ENCODE measurements around the gene CPA4.

The CPA4 gene

GRCh38 chr7:130345136-130345535 lies 52.2 kb downstream of the CPA4 start:
- Histone ChIP-seq H3K79me2 (ENCODE audit: control insufficient read depth, insufficient read depth, low read length, unreplicated experiment) (no peaks in the 10 kb centered on the region), H3K27ac (ENCODE audit: low read depth, low read length) (no peak overlapping the region), H3K4me1 (ENCODE audit: control insufficient read depth, insufficient read depth, low read length, unreplicated experiment) (peaks cover 5% of the 10 kb centered on the region), H3K27me3 (ENCODE audit: insufficient read depth, low read length) (no peaks in the 10 kb centered on the region), H3K36me3 (ENCODE audit: insufficient read depth, low read length) (no peaks in the 10 kb centered on the region), H3K4me3 (ENCODE audit: low read depth, low read length) (peak overlapping the region; percentile 57), H2AFZ (ENCODE audit: low read length, unreplicated experiment) (peak overlapping the region; percentile 66)

DNA sequence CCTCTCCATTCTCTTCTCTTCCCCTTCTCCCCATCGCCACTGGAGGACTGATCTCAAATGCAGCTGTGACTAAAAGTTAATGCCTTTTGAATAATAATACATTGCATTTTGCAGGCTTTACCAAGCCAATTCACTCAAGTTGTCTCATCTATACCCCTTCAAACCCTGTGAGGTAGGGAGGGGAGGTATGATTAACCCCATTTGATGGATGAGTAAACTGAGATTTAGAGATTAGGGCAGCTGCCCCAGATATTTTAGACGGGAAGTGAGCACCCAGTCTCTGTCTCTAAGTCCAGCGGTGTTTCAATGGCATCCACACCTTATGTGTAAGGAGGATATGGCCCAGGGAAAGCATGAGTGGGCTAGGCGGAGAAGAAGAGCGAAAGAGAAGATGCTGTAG lies 52.8 kb downstream of the CPA4 start:
- H3K4me3 ChIP-seq (ENCODE audit: low read depth, low read length), result peak overlapping the region; percentile 57; the same call in 1 of the 2 replicates
- H3K4me1 ChIP-seq (ENCODE audit: control insufficient read depth, insufficient read depth, low read length, unreplicated experiment), result peaks cover 5% of the 10 kb centered on the region
- H3K27me3 ChIP-seq (ENCODE audit: insufficient read depth, low read length), result no peaks in the 10 kb centered on the region
- H3K79me2 ChIP-seq (ENCODE audit: control insufficient read depth, insufficient read depth, low read length, unreplicated experiment), result no peaks in the 10 kb centered on the region
- no peak overlapping the region for H3K27ac ChIP-seq (ENCODE audit: low read depth, low read length)
- no peak overlapping the region for H2AFZ ChIP-seq (ENCODE audit: low read length, unreplicated experiment)
- H3K36me3 ChIP-seq (ENCODE audit: insufficient read depth, low read length), result no peaks in the 10 kb centered on the region

DNA sequence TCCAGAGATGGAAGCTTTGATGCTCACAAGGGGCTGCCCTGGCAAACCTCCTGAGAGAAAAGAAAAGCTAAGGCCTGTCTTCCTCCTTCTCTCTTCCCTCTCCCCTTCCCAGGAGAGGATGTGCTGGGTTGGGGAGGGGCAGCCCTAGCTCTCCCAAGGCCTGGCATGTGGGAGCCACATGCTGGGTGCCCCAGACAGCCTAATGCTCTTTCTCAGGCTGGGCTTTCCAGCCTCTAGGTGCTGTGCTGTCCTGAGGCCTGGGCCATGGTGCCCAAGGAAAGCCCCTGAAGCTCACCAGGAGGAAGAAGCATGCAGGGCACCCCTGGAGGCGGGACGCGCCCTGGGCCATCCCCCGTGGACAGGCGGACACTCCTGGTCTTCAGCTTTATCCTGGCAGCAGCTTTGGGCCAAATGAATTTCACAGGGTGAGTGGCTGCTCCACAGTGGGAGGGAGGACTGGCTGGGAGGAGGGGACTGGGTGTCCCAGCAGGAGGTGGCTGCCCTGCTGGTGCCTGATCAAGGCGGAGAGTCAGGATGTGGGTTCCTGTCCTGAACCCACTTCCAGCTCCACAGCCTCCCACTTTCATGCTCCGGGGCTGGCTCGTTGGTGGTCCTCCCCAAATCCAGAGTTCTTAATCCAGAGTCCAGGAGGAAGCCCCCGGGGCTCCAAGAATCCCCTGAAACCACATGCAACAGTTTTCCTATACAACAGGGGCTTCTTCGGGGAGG lies 53.4 kb downstream of the CPA4 start:
- Histone ChIP-seq H3K27ac (ENCODE audit: low read depth, low read length) (no peak overlapping the region), H2AFZ (ENCODE audit: low read length, unreplicated experiment) (no peak overlapping the region), H3K79me2 (ENCODE audit: control insufficient read depth, insufficient read depth, low read length, unreplicated experiment) (no peaks in the 10 kb centered on the region), H3K4me1 (ENCODE audit: control insufficient read depth, insufficient read depth, low read length, unreplicated experiment) (peaks cover 5% of the 10 kb centered on the region), H3K36me3 (ENCODE audit: insufficient read depth, low read length) (no peaks in the 10 kb centered on the region), H3K27me3 (ENCODE audit: insufficient read depth, low read length) (no peaks in the 10 kb centered on the region), H3K4me3 (ENCODE audit: low read depth, low read length) (no peak overlapping the region)

GRCh38 chr7:130346941-130347340 lies 54.0 kb downstream of the CPA4 start:
- Histone ChIP-seq H2AFZ (ENCODE audit: low read length, unreplicated experiment) (no peak overlapping the region), H3K36me3 (ENCODE audit: insufficient read depth, low read length) (no peaks in the 10 kb centered on the region), H3K27me3 (ENCODE audit: insufficient read depth, low read length) (no peaks in the 10 kb centered on the region), H3K4me3 (ENCODE audit: low read depth, low read length) (no peak overlapping the region), H3K27ac (ENCODE audit: low read depth, low read length) (no peak overlapping the region), H3K4me1 (ENCODE audit: control insufficient read depth, insufficient read depth, low read length, unreplicated experiment) (peaks cover 5% of the 10 kb centered on the region), H3K79me2 (ENCODE audit: control insufficient read depth, insufficient read depth, low read length, unreplicated experiment) (no peaks in the 10 kb centered on the region)

DNA sequence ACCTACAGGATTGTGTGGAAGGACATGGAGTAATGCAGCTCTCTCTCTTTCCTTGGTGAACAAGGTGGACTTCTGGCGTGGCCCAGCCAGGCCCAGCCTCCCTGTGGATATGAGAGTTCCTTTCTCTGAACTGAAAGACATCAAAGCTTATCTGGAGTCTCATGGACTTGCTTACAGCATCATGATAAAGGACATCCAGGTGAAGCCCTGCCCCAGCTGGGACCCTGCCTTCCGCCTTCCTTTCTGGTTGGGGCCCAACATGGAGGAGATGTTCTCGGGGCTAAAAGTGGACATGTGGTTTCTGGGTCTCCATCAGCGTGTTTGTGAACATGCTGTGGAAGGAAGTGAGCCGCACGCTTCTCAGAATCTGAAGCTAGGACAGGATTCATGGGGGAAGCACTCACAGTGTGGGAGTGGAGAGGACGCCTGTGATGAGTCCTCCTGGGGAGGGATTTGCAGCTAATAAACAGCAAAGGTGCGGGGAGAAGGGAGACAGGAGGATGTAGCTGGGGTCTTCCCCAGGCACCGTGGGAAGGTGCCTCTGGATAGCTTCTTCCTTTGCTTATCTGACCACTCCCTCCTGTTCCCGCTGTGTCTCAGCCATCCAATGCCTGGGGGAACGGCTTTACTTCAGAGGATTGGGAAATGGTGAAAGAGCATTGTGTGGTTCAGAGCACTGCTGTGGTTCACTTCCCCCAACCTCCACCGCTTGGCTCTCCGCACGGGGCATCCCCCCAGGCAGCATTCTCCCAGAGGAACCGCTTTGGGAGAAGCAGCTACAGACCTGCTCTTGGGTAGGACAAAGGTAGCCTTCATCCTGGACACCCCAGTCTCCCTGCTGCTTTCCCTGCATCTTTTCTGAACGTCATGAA lies 57.2 kb downstream of the CPA4 start:
- Histone ChIP-seq H3K27me3 (ENCODE audit: insufficient read depth, low read length) (no peaks in the 10 kb centered on the region), H3K27ac (ENCODE audit: low read depth, low read length) (no peak overlapping the region), H3K79me2 (ENCODE audit: control insufficient read depth, insufficient read depth, low read length, unreplicated experiment) (no peaks in the 10 kb centered on the region), H3K4me3 (ENCODE audit: low read depth, low read length) (no peak overlapping the region), H2AFZ (ENCODE audit: low read length, unreplicated experiment) (no peak overlapping the region), H3K36me3 (ENCODE audit: insufficient read depth, low read length) (no peaks in the 10 kb centered on the region), H3K4me1 (ENCODE audit: control insufficient read depth, insufficient read depth, low read length, unreplicated experiment) (peaks cover 20% of the 10 kb centered on the region)

- Histone ChIP-seq H3K79me2 (ENCODE audit: control insufficient read depth, insufficient read depth, low read length, unreplicated experiment) (no peaks in the 10 kb centered on the region), H3K36me3 (ENCODE audit: insufficient read depth, low read length) (no peaks in the 10 kb centered on the region), H3K27me3 (ENCODE audit: insufficient read depth, low read length) (no peaks in the 10 kb centered on the region), H2AFZ (ENCODE audit: low read length, unreplicated experiment) (no peak overlapping the region), H3K27ac (ENCODE audit: low read depth, low read length) (no peak overlapping the region), H3K4me3 (ENCODE audit: low read depth, low read length) (no peak overlapping the region), H3K4me1 (ENCODE audit: control insufficient read depth, insufficient read depth, low read length, unreplicated experiment) (peaks cover 26% of the 10 kb centered on the region)
These were observed 58.2 kb downstream of the CPA4 start for GRCh38 chr7:130350945-130351790.

DNA sequence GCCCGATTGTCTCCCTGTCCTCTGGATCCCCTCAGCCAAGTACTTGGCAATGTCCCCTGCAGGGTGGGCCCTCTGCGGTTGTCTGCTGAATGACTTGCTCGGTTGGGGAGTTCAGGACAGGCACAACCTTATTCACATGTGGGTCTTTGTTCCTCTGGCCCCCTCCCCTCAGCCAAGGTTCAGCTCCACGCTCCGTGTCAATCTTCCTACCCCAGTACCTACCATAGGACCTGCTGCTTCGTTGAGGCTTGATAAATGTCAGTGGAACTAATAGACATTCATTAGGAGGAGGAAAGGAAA lies 58.8 kb downstream of the CPA4 start:
- no peaks in the 10 kb centered on the region for H3K79me2 ChIP-seq (ENCODE audit: control insufficient read depth, insufficient read depth, low read length, unreplicated experiment)
- H3K36me3 ChIP-seq (ENCODE audit: insufficient read depth, low read length), result no peaks in the 10 kb centered on the region
- H3K4me3 ChIP-seq (ENCODE audit: low read depth, low read length), result no peak overlapping the region
- H3K27me3 ChIP-seq (ENCODE audit: insufficient read depth, low read length), result no peaks in the 10 kb centered on the region
- no peak overlapping the region for H3K27ac ChIP-seq (ENCODE audit: low read depth, low read length)
- H3K4me1 ChIP-seq (ENCODE audit: control insufficient read depth, insufficient read depth, low read length, unreplicated experiment), result peaks cover 32% of the 10 kb centered on the region
- H2AFZ ChIP-seq (ENCODE audit: low read length, unreplicated experiment), result no peak overlapping the region

GRCh38 chr7:130352194-130353074 lies 59.5 kb downstream of the CPA4 start:
- no peak overlapping the region for H3K27ac ChIP-seq (ENCODE audit: low read depth, low read length)

DNA sequence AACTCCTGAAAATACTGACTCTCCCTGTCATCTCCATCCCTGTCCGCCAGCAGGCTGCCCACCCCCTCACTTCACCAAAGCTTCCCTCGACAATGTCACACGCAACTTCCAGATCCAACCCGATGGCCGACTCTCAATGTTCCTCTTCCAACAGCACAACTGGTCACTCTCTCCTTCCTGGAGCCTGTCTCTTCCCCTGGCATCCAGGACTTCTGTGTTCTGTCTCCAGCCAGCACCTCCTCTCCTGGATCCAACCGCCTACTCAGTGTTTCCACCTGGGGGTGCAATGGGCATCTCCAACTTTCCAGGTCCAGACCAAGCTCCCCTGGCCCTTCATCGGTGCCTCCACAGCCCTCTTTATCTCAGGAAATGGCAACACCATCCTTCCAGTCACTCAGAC lies 60.2 kb downstream of the CPA4 start:
- Histone ChIP-seq H2AFZ (ENCODE audit: low read length, unreplicated experiment) (no peak overlapping the region), H3K4me1 (ENCODE audit: control insufficient read depth, insufficient read depth, low read length, unreplicated experiment) (peaks cover 39% of the 10 kb centered on the region), H3K36me3 (ENCODE audit: insufficient read depth, low read length) (no peaks in the 10 kb centered on the region), H3K79me2 (ENCODE audit: control insufficient read depth, insufficient read depth, low read length, unreplicated experiment) (no peaks in the 10 kb centered on the region), H3K27ac (ENCODE audit: low read depth, low read length) (no peak overlapping the region), H3K27me3 (ENCODE audit: insufficient read depth, low read length) (no peaks in the 10 kb centered on the region), H3K4me3 (ENCODE audit: low read depth, low read length) (no peak overlapping the region)

More at GRCh38 chr7:130352194-130353074, 59.5 kb downstream of the CPA4 start:
- H3K79me2 ChIP-seq (ENCODE audit: control insufficient read depth, insufficient read depth, low read length, unreplicated experiment), result no peaks in the 10 kb centered on the region
- no peaks in the 10 kb centered on the region for H3K36me3 ChIP-seq (ENCODE audit: insufficient read depth, low read length)
- H3K4me1 ChIP-seq (ENCODE audit: control insufficient read depth, insufficient read depth, low read length, unreplicated experiment), result peaks cover 37% of the 10 kb centered on the region
- peak overlapping the region; percentile 42 for H3K4me3 ChIP-seq (ENCODE audit: low read depth, low read length)
- H2AFZ ChIP-seq (ENCODE audit: low read length, unreplicated experiment), result peak overlapping the region; percentile 47
- H3K27me3 ChIP-seq (ENCODE audit: insufficient read depth, low read length), result no peaks in the 10 kb centered on the region
